Stimulated activated CD4-positive, alpha-beta T cell treated with anti-CD3 and anti-CD28 coated beads, TNF-alpha, amount 100 ng/mL, for 48 hours (primary cell): ENCODE measurements around the gene NCAPG.
A peak's percentile ranks its signal among the peaks of the same experiment; 100 is the strongest.
"Not testable (repeated sequence)": the region's sequence is repeated elsewhere in the genome, so short reads cannot be mapped to it uniquely, and the experiment has no call there.

Experiments used
- DNase-seq, 3 donors: peaks; one replicate each; pipeline ENCODE4 v3.0.0-alpha.2; 2020; ENCODE audit warnings: low read depth in 3 of 3

NCAPG gene

GRCh38 chr4:17788956-17789355 is 21.8 kb upstream of the NCAPG start:
- no peak for DNase-seq

- no peak for DNase-seq
Observed at GRCh38 chr4:17794730-17795129, 16.0 kb upstream of the NCAPG start.

- DNase-seq = no peak
Observed at GRCh38 chr4:17797808-17798207, 13.0 kb upstream of the NCAPG start.

DNA sequence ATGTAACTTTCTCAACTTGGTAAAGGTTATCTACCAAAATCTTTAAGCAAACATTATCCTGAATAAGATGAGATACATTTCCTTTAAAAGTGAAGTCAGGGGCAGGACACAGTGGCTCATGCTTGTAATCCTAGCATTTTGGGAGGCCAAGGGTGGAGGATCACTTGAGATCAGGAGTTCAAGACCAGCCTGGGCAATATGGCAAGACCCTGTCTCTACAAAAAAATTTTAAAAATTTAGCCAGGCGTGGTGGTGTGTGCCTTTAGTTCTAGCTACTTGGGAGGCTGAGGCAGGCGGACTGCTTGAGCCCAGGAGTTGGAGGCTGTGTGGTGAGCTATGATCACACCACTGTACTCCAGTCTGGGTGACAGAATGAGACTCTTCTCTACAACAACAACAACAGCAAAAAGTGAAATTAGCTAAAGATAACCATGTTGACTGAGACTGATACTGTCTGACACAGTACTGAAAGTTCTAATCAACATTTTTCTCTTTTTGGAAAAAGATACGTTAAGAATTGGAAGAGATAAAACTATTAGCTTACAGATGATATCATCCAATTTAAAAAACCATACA is 5.1 kb upstream of the NCAPG start:
- DNase-seq = no peak

GRCh38 chr4:17807446-17807845 is 3.3 kb upstream of the NCAPG start:
- DNase-seq = no peak

- no peak for DNase-seq
Observed at GRCh38 chr4:17809667-17810066, 1.1 kb upstream of the NCAPG start.

DNA sequence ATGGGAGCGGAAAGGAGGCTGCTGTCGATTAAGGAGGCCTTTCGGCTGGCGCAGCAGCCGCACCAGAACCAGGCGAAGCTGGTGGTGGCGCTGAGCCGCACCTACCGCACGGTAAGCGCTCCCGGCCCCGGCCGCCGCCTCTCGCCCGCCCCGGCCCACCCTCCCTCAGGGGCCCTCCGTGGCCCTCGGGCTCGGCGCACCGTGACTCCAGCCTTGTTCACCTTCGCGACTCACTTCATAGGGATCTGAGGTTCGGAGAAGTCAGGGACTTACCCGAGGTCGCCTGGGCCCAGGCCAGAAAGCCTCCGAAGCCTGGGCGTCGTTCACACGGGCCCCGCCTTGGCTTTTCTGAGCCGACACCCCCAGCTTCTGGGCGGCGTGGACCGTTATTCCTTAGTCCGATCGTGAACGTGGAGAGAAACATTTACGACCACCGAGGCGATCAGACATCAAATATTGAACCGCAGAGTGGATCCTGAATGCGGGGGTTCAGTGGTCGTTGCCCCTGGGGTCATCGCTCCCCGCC is 362 bp downstream of the NCAPG start:
- DNase-seq = peak in 1 of 3 donors; percentile 1

GRCh38 chr4:17812125-17812524 is 1.3 kb downstream of the NCAPG start:
- DNase-seq = no peak

DNA sequence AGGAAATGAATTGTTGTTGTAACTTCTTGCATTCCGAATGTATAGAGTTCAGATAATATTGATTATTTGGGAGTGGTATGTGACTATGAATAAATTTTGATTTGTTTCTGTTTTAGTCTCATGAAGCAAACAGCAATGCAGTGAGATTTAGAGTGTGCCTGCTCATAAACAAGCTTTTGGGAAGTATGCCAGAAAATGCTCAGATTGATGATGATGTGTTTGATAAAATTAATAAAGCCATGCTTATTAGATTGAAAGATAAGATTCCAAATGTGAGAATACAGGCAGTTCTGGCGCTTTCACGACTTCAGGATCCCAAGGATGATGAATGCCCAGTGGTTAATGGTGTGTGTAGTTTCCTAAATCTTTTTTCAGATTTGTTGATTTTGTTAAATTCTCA is 2.0 kb downstream of the NCAPG start:
- DNase-seq = no peak

DNA sequence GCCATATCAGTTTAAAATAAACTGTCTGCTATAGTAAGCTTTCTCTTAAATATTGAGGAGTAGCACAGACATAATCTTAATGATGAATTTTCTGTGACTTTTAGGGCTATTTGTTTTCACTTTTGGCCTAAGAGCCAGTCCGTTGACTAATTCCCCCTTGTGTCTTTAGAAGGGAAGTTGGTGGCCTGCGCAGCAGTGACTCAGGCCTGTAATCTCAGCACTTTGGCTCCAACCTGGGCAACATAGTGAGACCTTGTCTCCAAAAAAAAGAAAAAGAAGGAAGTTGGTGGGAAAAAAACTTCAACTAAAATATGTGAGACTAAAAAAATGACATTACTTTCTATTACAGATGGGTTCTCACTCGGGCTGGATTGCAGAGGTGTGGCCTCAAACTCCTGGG is 3.4 kb downstream of the NCAPG start:
- DNase-seq = no peak

DNA sequence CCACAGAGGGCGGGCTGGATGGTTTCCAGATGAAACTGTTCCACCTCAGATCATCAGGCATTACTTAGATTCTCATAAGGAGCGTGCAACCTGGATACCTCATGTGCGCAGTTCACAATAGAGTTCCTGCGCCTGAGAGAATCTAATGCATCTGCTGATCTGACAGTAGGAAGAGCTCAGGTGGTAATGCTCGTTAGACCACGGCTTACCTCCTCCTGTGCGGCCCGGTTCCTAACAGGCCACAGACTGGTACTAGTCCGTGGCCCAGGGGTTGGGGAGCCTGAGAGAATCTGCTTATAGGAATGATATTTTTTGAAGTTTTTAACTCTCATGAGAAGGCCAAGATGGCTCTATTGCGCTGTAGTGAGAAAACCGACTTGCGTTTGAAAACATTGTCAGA is 5.4 kb downstream of the NCAPG start:
- no peak for DNase-seq

GRCh38 chr4:17817027-17817426 is 6.2 kb downstream of the NCAPG start:
- no peak for DNase-seq

GRCh38 chr4:17823871-17824669 is 13.3 kb downstream of the NCAPG start:
- no peak for DNase-seq

- DNase-seq = no peak
Observed at GRCh38 chr4:17846266-17846665, 35.5 kb downstream of the NCAPG start.

- not testable (repeated sequence) for DNase-seq
Observed at GRCh38 chr4:17850295-17850694, 39.5 kb downstream of the NCAPG start.

DNA sequence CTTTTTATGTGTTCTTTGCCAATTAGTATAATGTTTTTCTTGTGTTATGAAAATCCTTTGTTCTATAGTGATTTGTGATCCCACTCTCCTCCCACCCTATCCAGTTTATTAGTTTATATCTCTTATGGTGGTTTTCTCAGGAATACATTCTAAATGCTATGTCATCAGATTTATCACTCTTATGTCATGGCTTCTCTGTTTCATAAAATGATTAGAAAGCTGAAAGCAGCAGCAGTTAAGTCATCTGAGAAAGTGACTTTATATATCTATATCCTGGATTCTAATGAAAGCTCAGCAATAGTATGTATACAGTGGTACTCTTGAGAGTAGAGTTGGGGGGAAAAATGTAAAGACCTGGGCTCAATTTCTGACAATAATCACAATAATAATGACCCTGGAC is 41.2 kb downstream of the NCAPG start:
- DNase-seq = no peak

DNA sequence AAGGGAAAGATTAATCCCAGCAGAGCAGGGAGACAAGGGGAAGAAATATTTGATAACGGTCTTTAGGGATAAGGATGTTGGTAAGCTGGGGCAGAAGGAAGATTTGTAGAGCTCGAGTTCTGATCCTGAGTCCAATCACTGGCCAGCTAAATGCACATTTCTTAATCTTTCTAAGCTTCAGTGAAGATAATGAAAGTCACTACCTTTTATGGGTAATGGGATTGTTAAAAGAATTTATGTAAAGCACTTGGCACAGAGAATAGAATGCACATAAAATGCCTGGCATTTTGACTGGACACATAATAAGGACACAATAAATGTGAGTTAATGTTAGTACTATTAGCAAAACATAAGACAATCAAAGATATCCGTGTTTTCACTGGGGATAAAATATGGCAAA is 43.3 kb downstream of the NCAPG start:
- DNase-seq = no peak

- no peak for DNase-seq
Observed at GRCh38 chr4:17859793-17860406, 49.1 kb downstream of the NCAPG start.

DNA sequence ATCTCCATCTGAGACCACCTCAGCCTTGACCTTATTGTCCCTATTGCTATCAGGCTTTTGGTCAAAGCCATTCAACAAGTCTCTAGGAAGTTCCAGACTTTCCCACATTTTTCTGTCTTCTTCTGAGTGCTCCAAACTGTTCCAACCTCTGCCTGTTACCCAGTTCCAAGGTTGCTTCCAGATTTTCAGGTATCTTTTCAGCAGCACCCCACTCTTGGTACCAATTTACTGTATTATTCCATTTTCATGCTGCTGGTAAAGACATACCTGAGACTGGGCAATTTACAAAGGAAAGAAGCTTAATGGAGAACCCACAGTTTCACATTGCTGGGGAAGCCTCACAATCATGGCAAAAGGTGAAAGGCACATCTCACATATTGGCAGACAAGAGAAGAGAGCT is 51.1 kb downstream of the NCAPG start:
- DNase-seq = not testable (repeated sequence)

DNA sequence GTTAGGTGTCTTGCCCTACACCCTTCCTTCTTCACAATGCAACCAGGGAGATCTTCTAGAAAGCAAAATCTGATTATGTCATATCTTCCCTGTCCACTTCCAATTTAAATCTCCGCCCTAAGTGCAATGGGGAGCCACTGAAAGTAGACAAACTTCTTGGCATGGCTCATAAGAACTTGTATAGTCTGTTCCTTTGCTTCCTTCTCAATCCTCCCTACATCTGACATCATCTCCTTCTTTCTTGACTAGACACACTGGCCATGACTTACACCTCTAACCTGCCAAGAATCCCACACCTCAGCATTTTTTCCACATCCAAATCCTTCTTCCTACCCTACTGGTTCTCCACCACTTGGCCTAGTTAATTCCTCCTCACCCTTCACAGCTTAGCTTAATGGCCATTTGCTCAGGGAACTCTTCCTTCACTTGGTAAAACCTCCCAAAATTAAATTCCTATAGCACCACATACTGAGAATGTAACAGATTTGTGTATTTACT is 55.1 kb downstream of the NCAPG start:
- DNase-seq = no peak

DNA sequence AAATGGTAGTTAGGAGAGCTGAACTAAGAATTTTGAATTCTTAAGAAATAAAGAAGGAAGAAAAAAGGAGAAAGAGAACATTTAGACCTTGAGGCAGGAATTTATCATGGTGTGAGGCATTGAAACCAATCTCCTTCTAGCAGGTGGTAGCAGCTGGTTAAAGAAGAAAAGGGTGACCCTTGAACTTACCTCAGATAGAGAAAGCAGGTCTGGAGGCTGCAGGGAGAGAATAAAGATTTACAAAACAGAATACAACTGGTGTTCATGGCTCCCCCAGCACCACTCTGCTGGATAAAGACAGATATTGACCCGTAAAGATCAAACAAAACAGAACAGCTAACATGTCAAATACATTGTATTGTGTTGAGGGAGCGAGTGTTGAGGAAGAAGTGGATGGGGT is 56.0 kb downstream of the NCAPG start:
- DNase-seq = no peak

- no peak for DNase-seq
Observed at GRCh38 chr4:17867276-17867675, 56.5 kb downstream of the NCAPG start.

DNA sequence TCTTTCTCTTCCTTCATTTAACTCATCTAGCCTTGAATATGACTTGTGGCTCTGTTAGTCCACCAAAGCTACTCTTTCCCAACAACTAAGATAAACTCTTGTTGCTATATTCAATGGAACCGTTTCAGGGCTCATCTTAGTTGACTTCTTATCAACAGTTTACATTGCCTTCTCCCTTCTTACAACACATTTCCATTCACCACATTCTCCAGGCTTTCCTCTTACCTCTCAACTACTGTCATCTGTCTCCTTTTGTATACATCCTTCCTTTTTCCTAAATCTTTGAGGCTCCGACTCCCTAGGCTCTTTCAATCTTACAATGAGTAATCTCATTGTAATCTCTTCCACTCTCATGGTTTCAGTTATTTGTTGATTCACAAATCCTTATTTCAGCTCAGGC is 58.5 kb downstream of the NCAPG start:
- no peak for DNase-seq
